ENCODE results near the gene CCDC158. TPM values are rescaled to one million over a fixed set of nuclear protein-coding genes. Genes with fewer than 3 reads are reported as not detected.
"Not testable (repeated sequence)": the region's sequence is repeated elsewhere in the genome, so short reads cannot be mapped to it uniquely, and the experiment has no call there.

The CCDC158 gene
- total RNA-seq (2014; rRNA removed; shearing (Covaris generic); ENCODE audit: low replicate concordance), result not detected in 2 replicates

DNA sequence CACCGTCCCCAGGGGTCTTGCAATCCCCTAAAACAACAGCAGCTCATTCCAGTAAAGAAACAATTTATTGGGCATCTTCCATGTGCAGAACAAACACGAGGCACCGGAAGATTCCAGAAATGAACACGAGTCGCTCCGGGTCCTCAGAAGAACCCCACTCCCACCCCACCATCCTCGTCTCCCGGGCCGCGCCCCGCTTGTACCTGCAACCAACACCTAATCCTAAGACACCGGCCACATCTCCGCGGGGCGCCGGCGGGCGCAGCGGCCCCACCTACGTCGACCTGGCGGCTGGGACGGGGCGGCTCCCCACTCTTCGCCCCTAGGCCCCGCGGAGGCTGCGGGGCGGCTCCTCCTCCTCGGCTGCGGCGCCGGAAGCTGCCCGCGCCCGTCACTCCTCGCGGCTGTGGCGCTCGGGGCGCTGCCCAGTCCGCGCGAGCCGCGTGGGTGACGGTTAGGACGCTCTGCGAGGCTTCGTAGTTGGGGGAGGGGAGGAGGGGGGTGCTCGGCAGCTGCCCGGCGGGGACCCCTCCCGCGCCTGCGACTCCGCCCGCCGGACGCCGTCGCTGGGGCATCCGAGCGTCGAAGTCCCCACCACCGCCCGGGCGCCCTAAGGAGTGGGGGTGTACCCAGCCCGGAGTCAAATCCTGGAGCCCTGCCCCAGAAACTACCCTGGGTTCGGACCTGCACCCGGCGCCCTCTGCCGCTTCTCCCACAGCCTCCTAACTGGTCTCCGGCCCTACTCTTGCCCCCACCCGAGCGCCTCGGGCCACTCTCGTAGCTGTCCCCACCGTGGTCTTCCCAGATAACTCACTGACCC lies at the start of gene CCDC158:
TSS of gene CCDC158 (minus strand) at position 380 of the 820 bp plus-strand sequence. CDS start 17,934 bp downstream, outside the sequence.
- Histone ChIP-seq H3K4me3 (peak within 1 kb of the TSS; percentile 43), H3K36me3 (no peaks in the 10 kb centered on the region)
- DNase-seq, result peak; percentile 30

DNA sequence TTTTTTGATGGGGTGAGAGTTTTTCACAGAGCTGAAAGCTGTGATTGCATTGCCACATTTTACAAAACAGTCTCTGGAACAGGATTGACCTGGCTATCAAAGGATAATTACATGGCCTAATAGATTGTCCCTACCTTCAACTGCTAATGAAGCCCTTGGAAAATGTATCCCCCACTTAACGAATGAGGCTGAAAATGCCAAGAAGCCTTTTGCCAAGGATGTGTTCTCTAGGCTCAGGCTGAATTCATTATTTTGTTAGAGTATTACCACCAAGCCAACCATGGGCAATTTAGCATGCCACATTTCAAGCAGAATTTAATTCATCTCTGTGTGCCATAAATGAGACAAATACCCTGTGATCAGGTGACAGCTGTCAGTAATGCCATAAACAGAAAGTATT lies 49.6 kb upstream of the CCDC158 start:
- Histone ChIP-seq H3K27me3 (no peaks in the 10 kb centered on the region), H3K9me3 (no peaks in the 10 kb centered on the region), H3K36me3 (no peaks in the 10 kb centered on the region), H3K4me3 (no peak overlapping the region)
- DNase-seq, result no peak

More for the DNA sequence above, at the start of gene CCDC158:
- no peaks in the 10 kb centered on the region for H3K9me3 ChIP-seq
- H3K27me3 ChIP-seq, result no peaks in the 10 kb centered on the region

DNA sequence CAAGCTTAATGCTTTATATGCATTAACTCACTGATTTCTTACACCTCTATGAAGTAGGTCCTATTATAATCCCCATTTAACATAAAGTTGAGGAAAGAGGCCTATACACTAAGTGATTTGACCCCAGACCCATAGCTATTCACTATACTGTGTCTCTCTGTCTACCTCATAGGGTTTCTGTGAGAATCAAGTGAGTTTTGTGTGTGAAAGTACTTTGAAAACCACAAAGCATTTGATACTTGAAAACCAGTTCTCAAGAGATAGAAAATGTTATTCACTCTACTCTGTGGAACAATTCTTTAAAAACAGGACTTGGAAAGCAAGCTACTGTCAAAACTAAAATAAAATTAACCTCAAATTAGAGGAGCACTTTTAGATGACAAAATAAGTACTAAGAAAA lies 49.1 kb upstream of the CCDC158 start:
- Histone ChIP-seq H3K36me3 (no peaks in the 10 kb centered on the region), H3K27me3 (no peaks in the 10 kb centered on the region), H3K4me3 (no peak overlapping the region), H3K9me3 (no peaks in the 10 kb centered on the region)
- no peak for DNase-seq

DNA sequence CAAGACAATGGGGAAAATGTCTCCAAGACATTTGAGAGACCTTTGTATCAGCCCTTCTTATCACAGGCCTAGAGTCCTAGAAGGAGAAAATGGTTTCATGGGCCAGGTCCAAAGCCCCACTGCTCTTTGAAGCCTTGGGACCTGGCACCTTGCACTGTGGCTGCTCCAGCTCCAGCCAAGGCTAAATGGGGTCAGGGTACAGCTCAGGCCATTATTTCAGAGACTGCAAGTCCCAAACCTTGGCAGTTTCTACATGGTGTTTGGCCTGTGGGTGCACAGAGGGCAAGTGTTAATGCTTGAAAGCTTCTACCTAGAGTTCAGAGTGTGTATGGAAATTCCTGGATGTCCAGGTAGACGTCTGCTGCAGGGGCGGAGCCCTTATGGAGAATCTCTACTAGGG lies 42.6 kb upstream of the CCDC158 start:
- Histone ChIP-seq H3K27me3 (no peaks in the 10 kb centered on the region), H3K9me3 (no peaks in the 10 kb centered on the region), H3K4me3 (no peak overlapping the region), H3K36me3 (no peaks in the 10 kb centered on the region)
- DNase-seq, result no peak

DNA sequence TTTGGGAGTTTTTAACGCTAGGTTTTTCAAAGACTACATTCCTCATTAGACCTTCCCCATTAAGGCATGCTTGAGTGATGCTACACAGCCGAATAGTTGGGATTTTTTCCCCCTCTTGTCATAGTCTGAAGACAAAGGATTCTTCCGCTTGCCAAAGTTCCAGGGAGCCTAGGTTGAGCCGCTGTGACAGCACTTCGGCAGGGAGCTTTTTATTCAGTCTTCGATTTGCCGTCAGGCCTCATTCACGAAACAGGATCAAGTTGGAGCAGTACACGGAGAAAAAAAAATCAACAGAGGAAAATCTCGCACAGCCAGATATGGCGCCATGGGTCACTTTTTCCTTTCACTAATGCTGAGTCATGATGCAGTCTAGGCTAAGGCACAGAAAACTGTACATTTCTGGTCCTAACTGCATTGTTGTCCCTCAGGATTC lies 38.4 kb upstream of the CCDC158 start:
- DNase-seq, result no peak
- H3K27me3 ChIP-seq, result no peaks in the 10 kb centered on the region
- H3K36me3 ChIP-seq, result no peaks in the 10 kb centered on the region
- H3K4me3 ChIP-seq, result no peak overlapping the region
- no peaks in the 10 kb centered on the region for H3K9me3 ChIP-seq

DNA sequence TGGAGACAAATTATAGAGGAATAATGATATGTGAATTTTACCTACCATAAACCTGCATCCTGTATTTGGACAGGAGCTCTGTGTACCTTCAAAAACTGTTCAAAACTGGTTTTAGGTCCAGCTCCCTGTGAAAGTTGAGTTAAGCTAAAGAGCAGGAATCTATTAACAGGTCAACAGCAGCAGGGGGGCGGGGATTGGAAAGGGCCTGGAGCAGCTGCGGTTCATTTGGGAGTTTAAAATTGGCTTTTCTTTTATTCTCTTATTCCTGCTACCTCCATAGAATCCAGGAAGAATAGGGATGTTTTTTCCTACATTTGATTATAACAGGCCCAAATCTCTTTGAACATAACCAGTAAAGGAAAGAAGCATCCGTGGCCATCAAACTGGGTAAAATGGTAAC lies 37.9 kb upstream of the CCDC158 start:
- DNase-seq, result no peak
- no peak overlapping the region for H3K4me3 ChIP-seq
- no peaks in the 10 kb centered on the region for H3K27me3 ChIP-seq
- H3K9me3 ChIP-seq, result no peaks in the 10 kb centered on the region
- no peaks in the 10 kb centered on the region for H3K36me3 ChIP-seq

DNA sequence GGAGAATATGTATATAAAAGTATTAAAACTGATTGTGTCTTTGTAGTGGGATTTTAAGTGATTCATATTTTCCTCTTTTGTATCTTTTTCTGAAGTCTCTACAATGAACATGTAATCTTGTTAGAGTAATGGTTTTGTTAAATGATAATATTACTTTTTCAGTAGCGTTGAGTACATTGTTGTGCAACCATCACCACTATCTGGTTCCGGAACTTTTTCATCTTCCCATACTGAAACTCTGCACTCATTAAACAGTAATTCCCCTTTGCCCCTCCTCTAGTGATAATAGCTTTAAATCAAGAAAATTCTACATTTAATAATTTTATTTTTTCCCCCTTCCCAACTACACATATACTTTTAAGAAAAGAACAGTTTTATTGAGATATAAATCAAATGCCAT lies 37.4 kb upstream of the CCDC158 start:
- Histone ChIP-seq H3K9me3 (no peaks in the 10 kb centered on the region), H3K36me3 (no peaks in the 10 kb centered on the region), H3K4me3 (no peak overlapping the region), H3K27me3 (no peaks in the 10 kb centered on the region)
- DNase-seq, result no peak

DNA sequence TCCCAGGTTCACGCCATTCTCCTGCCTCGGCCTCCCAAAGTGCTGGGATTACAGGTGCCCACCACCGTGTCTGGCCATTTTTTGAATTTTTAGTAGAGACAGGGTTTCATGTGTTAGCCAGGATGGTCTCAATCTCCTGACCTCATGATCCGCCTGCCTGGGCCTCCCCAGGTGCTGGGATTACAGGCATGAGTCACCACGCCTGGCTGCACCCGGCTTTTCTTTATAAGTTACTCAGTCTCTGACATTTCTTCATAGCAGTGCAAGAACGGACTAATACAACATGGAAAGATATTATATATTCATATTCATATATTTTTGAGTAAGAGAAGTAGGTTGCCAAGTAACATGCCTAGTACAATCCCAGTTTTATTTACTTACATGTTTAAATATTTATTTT lies 36.9 kb upstream of the CCDC158 start:
- Histone ChIP-seq H3K27me3 (no peaks in the 10 kb centered on the region), H3K9me3 (no peaks in the 10 kb centered on the region), H3K36me3 (no peaks in the 10 kb centered on the region), H3K4me3 (no peak overlapping the region)
- no peak for DNase-seq

DNA sequence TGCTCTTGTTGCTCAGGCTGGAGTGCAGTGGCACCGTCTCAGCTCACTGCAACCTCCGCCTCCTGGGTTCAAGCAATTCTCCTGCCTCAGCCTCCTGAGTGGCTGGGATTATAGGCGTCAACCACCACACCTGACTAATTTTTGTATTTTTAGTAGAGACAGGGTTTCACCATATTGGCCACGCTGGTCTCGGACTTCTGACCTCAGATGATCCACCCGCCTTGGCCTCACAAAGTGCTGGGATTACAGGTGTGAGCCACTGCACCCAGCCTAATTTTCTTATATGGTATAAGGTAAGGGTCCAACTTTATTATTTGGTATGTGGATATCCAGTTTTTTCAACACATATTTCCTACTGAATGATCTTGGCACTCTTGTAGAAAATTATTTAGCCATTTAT lies 33.1 kb upstream of the CCDC158 start:
- H3K4me3 ChIP-seq, DNase-seq, H3K9me3 ChIP-seq, H3K36me3 ChIP-seq, H3K27me3 ChIP-seq: not testable (repeated sequence)

DNA sequence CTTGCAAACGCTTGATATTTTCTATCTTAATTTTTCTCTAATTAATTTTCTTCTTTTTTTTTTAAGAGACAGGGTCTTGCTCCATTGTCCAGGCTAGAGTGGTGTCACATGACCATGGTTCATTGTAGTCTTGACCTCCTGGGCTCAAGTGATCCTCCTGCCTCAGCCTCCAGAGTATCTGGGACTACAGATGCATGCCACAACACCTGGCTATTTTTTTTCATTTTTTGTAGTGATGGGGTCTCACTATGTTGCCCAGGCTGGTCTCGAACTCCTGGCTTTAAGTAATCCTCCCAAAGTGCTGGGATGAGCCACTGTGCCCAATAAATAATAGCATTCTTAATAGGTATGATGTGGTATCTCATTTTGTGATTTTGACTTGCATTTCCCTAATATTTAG lies 32.3 kb upstream of the CCDC158 start:
- no peak for DNase-seq
- Histone ChIP-seq H3K36me3 (no peaks in the 10 kb centered on the region), H3K9me3 (no peaks in the 10 kb centered on the region), H3K4me3 (no peak overlapping the region), H3K27me3 (no peaks in the 10 kb centered on the region)

DNA sequence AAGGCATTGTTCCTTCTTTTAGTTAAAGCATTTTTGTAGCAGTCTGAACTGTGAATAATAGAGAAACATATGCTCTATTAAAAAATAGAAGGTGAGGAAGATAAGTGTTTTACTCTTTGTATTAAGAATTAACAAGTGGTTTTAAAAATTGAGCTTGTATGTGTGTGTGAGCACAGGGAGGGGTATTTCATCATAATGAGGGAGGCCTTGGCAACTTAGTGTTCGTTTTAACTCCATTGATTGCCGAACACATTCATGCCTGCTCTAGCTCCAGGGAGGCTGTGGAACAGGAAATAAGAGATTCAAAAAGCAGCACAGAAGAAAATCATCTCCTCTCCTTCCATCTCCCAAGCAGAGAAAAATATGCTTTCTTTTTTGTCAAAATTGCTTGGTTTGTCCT lies 28.9 kb upstream of the CCDC158 start:
- H3K36me3 ChIP-seq, result no peaks in the 10 kb centered on the region
- no peak for DNase-seq
- H3K9me3 ChIP-seq, result no peaks in the 10 kb centered on the region
- H3K27me3 ChIP-seq, result no peaks in the 10 kb centered on the region
- no peak overlapping the region for H3K4me3 ChIP-seq

DNA sequence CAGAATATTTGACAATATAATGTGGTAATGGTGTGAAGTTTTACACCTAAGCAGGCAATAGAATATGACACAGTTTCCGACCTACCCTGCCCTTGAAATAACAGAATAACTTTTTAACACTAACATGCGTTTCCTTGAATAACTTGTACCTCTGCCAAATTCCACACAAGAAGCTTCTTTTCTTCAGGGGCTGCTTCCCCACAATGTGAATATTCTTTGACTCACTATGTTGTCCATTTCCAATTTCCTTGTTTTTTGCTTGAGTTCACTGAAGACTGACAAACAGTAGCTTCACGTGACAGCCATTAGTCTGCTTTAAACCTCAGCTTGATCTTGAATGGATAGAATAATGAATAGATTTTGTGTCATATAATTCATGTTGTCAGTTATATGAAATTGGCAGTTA lies 28.4 kb upstream of the CCDC158 start:
- Histone ChIP-seq H3K9me3 (no peaks in the 10 kb centered on the region), H3K36me3 (no peaks in the 10 kb centered on the region), H3K27me3 (no peaks in the 10 kb centered on the region), H3K4me3 (no peak overlapping the region)
- no peak for DNase-seq

DNA sequence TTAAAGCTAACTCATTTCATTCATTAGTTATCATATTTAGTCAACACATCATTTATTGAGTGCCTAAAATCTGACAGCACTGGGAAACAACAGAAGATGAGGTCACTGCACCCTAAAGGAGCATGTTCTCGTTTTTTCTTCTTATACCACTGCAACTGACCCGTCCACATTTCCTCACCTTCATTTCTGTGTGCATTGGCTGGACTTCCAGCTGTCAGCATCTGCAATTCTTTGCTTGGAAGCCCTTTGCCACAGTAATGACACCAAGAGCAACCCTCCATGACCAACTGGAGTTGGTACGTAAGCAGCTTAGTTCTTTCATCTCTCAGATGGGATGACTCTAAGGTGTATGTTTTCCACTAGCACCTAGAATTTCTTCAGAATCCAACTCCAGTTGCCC lies 27.3 kb upstream of the CCDC158 start:
- Histone ChIP-seq H3K36me3 (no peaks in the 10 kb centered on the region), H3K27me3 (no peaks in the 10 kb centered on the region), H3K4me3 (no peak overlapping the region), H3K9me3 (no peaks in the 10 kb centered on the region)
- DNase-seq, result no peak

DNA sequence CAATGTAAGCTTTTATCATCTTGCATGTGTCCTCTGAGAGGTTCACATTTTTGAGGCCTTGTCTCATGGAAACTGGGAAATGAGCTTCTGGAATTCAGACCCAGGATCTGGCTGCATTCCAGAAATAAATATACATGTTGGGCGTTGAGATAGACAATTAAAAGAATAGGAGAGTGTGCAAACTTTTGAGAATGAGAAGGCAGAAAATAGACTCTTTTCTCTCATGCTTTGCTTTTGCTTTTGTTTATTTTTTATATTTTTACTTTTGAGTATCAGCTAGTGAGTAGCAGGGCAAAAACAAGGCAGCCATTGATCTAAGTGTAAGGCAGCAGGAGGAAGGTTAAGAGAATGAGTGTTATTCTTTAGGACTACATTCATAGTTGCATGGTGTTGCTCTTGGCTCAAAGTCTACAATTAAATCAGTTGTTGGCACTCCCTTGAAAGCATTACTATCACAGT lies 26.5 kb upstream of the CCDC158 start:
- Histone ChIP-seq H3K9me3 (no peaks in the 10 kb centered on the region), H3K27me3 (no peaks in the 10 kb centered on the region), H3K4me3 (no peak overlapping the region), H3K36me3 (no peaks in the 10 kb centered on the region)
- DNase-seq, result no peak

DNA sequence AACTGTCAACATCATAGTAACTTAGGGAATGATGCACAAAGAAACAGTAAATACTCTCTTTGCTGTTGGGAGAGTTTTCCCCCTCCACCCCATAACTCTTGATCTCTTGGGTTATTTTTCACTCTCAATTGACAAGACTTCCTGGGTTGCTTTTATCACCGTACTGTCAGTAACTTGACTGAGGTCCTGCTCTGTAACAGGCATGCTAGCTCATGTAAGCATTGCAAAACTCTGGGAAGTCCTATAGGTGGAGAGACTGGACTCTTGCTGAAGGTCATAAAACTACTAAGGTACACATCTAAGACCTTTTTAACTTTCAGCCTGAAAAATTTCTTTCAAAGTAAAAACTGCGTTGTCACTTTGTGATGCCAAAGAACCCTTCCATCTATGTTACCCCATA lies 25.0 kb upstream of the CCDC158 start:
- Histone ChIP-seq H3K27me3 (no peaks in the 10 kb centered on the region), H3K9me3 (no peaks in the 10 kb centered on the region), H3K4me3 (no peak overlapping the region), H3K36me3 (no peaks in the 10 kb centered on the region)
- no peak for DNase-seq

DNA sequence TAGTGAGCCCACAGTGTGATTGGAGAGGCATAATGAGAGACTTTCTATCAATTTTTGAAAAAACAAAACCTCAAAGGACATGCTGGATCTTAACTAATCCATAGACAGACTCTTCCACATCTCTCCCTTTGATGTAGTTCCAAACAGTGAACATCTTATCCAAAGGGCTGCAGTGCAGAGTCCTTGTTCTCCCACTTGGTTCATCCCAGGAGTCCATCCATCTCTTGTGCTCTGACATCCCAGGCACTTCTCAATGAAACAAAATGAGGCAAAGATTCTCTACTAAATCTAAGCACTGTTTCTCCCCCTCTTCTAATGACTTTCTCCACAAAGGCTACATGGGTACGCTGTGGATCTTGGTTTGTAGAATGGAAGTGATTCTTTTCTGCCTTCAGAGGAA lies 22.4 kb upstream of the CCDC158 start:
- H3K9me3 ChIP-seq, result no peaks in the 10 kb centered on the region
- no peak for DNase-seq
- H3K4me3 ChIP-seq, result no peak overlapping the region
- no peaks in the 10 kb centered on the region for H3K36me3 ChIP-seq
- no peaks in the 10 kb centered on the region for H3K27me3 ChIP-seq

DNA sequence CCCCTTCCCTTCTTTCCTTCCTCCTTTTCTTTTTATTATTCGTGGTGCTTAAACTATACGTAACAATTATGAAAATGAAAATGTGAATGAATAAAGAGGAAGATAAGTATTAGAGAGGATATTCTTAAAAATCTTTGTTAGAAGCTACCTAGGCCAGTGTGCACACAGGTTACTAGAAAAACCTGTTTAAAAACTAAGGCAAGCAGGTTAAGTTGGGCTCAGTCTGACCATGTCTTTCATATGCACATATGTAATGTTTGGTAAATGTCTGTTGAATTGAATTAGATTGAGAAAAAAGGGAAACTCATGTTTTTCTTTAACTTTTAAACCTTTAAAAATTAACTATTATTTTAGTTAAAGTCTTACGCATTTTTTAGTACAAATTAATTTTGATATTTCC lies 21.9 kb upstream of the CCDC158 start:
- Histone ChIP-seq H3K9me3 (no peaks in the 10 kb centered on the region), H3K27me3 (no peaks in the 10 kb centered on the region), H3K4me3 (no peak overlapping the region), H3K36me3 (no peaks in the 10 kb centered on the region)
- DNase-seq, result no peak

DNA sequence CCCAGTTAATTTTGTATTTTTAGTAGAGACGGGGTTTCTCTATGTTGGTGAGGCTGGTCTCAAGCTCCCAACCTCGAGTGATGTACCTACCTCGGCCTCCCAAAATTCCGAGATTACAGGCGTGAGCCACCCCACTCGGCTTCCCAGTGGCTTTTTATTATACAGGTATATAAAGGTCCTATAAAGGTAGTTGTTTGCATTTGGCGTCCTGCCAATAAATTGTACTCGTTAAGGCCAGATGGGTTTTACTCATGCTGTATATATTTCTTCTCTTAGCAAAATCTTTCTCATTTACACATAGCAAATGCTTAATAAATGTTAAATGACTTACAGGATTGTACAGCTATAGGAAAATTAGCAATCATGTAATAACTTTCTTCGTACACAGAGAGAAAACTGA lies 20.9 kb upstream of the CCDC158 start:
- Histone ChIP-seq H3K36me3 (no peaks in the 10 kb centered on the region), H3K4me3 (no peak overlapping the region), H3K27me3 (no peaks in the 10 kb centered on the region)

More for the DNA sequence above, 20.9 kb upstream of the CCDC158 start:
- DNase-seq, result no peak
- no peaks in the 10 kb centered on the region for H3K9me3 ChIP-seq

Data from MG63 (cell line).